HEK293 (cell line): Measurements from ENCODE around the gene RNF149.

Experiments used
- CTCF ChIA-PET: fragments of 350-600 bp; formaldehyde crosslinking; extraction: SDS; loops from one replicate; lab custom pipeline; 2021; ENCODE audit warnings: antibody characterized with exemption; lab: Yijun Ruan, JAX
- POLR2A ChIA-PET: fragments of 300-600 bp; formaldehyde crosslinking; extraction: SDS; loops from one replicate; lab custom pipeline; 2020; ENCODE audit warnings: antibody characterized with exemption, inconsistent platforms; lab: Yijun Ruan, JAX
- H3K27ac ChIP-seq: fragments of 200-500 bp; sonication (Bioruptor generic); 2 replicates; pipeline ENCODE4 v1.5.1; 2014; ENCODE audit warnings: low read depth, low read length, control low read depth, inconsistent platforms; ENCODE audit errors: extremely low read depth
- H3K36me3 ChIP-seq, 2 experiments: fragments of 200-500 bp in 1 of 2; sonication (Bioruptor generic) in 1 of 2; 1 replicate in 1 of 2; 2 replicates in 1 of 2; pipeline ENCODE4 v1.5.1; 2014 to 2017; ENCODE audit warnings: inconsistent platforms in 2 of 2, low read length in 2 of 2; ENCODE audit not compliant: control insufficient read depth in 2 of 2, insufficient read depth in 1 of 2
- H3K4me1 ChIP-seq: fragments of 200-500 bp; sonication (Bioruptor generic); 2 replicates; pipeline ENCODE4 v1.5.1; 2014; ENCODE audit warnings: mild to moderate bottlenecking, low read length, inconsistent platforms; ENCODE audit not compliant: control insufficient read depth, insufficient read depth
- H3K4me3 ChIP-seq: 2 replicates; pipeline ENCODE4 v1.5.1; 2011; ENCODE audit warnings: low read depth, mild to moderate bottlenecking, control low read depth, low read length, moderate library complexity
- H3K9me3 ChIP-seq: fragments of 200-500 bp; sonication (Bioruptor generic); 2 replicates; pipeline ENCODE4 v1.5.1; 2014; ENCODE audit warnings: low read depth, low read length, inconsistent platforms; ENCODE audit not compliant: control insufficient read depth, insufficient read depth
- GLIS1 ChIP-seq: fragments of 450-650 bp; formaldehyde crosslinking; IDR thresholded peaks from 2 replicates; pipeline ENCODE4 v1.5.1; 2016; ENCODE audit warnings: missing biosample characterization, missing genetic modification characterization
- IKZF3 ChIP-seq: fragments of 450-650 bp; IDR thresholded peaks from 2 replicates; pipeline ENCODE4 v1.5.0; 2018; ENCODE audit warnings: missing biosample characterization, mild to moderate bottlenecking, missing genetic modification characterization, moderate library complexity
- PRDM1 ChIP-seq: fragments of 450-650 bp; formaldehyde crosslinking; IDR thresholded peaks from 2 replicates; pipeline ENCODE4; 2016; ENCODE audit warnings: missing biosample characterization, missing genetic modification characterization
- PRDM10 ChIP-seq: fragments of 450-650 bp; formaldehyde crosslinking; IDR thresholded peaks from 2 replicates; pipeline ENCODE4 v1.5.1; 2016; ENCODE audit warnings: missing biosample characterization, missing genetic modification characterization
- RBAK ChIP-seq: fragments of 450-650 bp; formaldehyde crosslinking; IDR thresholded peaks from 2 replicates; pipeline ENCODE4 v1.5.1; 2016; ENCODE audit warnings: missing biosample characterization, missing genetic modification characterization
- TCF7L2 ChIP-seq: IDR thresholded peaks from 2 replicates; pipeline ENCODE4 v1.6.1; 2011; ENCODE audit warnings: low read depth, mild to moderate bottlenecking, inconsistent platforms, low read length, moderate library complexity, borderline replicate concordance
- YY1 ChIP-seq: fragments of 450-650 bp; formaldehyde crosslinking; IDR thresholded peaks from 2 replicates; pipeline ENCODE4 v1.5.1; 2018; ENCODE audit warnings: missing biosample characterization, missing genetic modification characterization
- ZBTB1 ChIP-seq: fragments of 450-650 bp; formaldehyde crosslinking; IDR thresholded peaks from 2 replicates; pipeline ENCODE4 v1.5.1; 2016; ENCODE audit warnings: missing biosample characterization, missing genetic modification characterization
- ZBTB48 ChIP-seq: fragments of 450-650 bp; formaldehyde crosslinking; IDR thresholded peaks from 2 replicates; pipeline ENCODE4 v1.5.1; 2016; ENCODE audit warnings: missing biosample characterization, missing genetic modification characterization
- ZBTB49 ChIP-seq: fragments of 450-650 bp; formaldehyde crosslinking; IDR thresholded peaks from 2 replicates; pipeline ENCODE4 v1.5.1; 2016; ENCODE audit warnings: missing biosample characterization, missing genetic modification characterization, low read depth
- ZNF112 ChIP-seq: fragments of 450-650 bp; formaldehyde crosslinking; IDR thresholded peaks from 2 replicates; pipeline ENCODE4 v1.5.0; 2017; ENCODE audit warnings: missing biosample characterization, missing genetic modification characterization
- ZNF148 ChIP-seq: fragments of 450-650 bp; formaldehyde crosslinking; IDR thresholded peaks from 2 replicates; pipeline ENCODE4 v1.5.0; 2017; ENCODE audit warnings: missing biosample characterization, missing genetic modification characterization, borderline replicate concordance
- ZNF18 ChIP-seq: fragments of 450-650 bp; formaldehyde crosslinking; IDR thresholded peaks from 2 replicates; pipeline ENCODE4 v1.5.1; 2016; ENCODE audit warnings: missing biosample characterization, missing genetic modification characterization
- ZNF184 ChIP-seq: fragments of 450-650 bp; IDR thresholded peaks from 2 replicates; pipeline ENCODE4 v1.5.1; 2018; ENCODE audit warnings: missing biosample characterization, mild to moderate bottlenecking, missing genetic modification characterization
- ZNF211 ChIP-seq: fragments of 450-650 bp; formaldehyde crosslinking; IDR thresholded peaks from 2 replicates; pipeline ENCODE4 v1.5.1; 2016; ENCODE audit warnings: low read depth, missing biosample characterization, missing genetic modification characterization
- ZNF391 ChIP-seq: fragments of 450-650 bp; formaldehyde crosslinking; IDR thresholded peaks from 2 replicates; pipeline ENCODE4 v1.5.1; 2016; ENCODE audit warnings: low read depth, missing biosample characterization, missing genetic modification characterization, borderline replicate concordance
- ZNF501 ChIP-seq: fragments of 450-650 bp; formaldehyde crosslinking; IDR thresholded peaks from 2 replicates; pipeline ENCODE4 v1.5.1; 2016; ENCODE audit warnings: missing biosample characterization, missing genetic modification characterization
- ZNF529 ChIP-seq: fragments of 450-650 bp; formaldehyde crosslinking; IDR thresholded peaks from 2 replicates; pipeline ENCODE4 v1.5.1; 2017; ENCODE audit warnings: missing genetic modification characterization, missing biosample characterization; ENCODE audit not compliant: insufficient replicate concordance
- ZNF776 ChIP-seq: fragments of 450-650 bp; formaldehyde crosslinking; IDR thresholded peaks from 2 replicates; pipeline ENCODE4 v1.5.0; 2017; ENCODE audit warnings: missing biosample characterization, missing genetic modification characterization, borderline replicate concordance
- ZSCAN30 ChIP-seq: fragments of 450-650 bp; IDR thresholded peaks from 2 replicates; pipeline ENCODE4 v1.5.1; 2018; ENCODE audit warnings: missing biosample characterization, mild to moderate bottlenecking, missing genetic modification characterization, moderate library complexity
- ZSCAN4 ChIP-seq: fragments of 450-650 bp; formaldehyde crosslinking; IDR thresholded peaks from 2 replicates; pipeline ENCODE4 v1.5.1; 2017; ENCODE audit warnings: missing biosample characterization, missing genetic modification characterization
- TF ChIP-seq, protein P1 (sequence below): fragments of 450-650 bp; formaldehyde crosslinking; IDR thresholded peaks from 2 replicates; pipeline ENCODE4 v1.5.1; 2017; ENCODE audit warnings: missing biosample characterization, missing genetic modification characterization

Gene RNF149

GRCh38 chr2:101346909-101347308, 38.4 kb upstream of the RNF149 start:
- Histone ChIP-seq H3K4me1 (no peaks in the 10 kb centered on the region), H3K4me3 (no peak overlapping the region), H3K36me3 (no peaks in the 10 kb centered on the region), H3K27ac (no peak overlapping the region), H3K9me3 (no peaks in the 10 kb centered on the region)
- ChIA-PET CTCF (interaction anchor here (0.5 to 0.8 kb wide), 2 partner anchors 70 to 310 kb away, joined by 3 to 5 read pairs; no protein-coding TSS in a partner anchor), POLR2A (no interaction called here)
- TF ChIP-seq ZBTB1: no peak
- TF ChIP-seq ZNF776 (tag by site-specific recombination): no peak
- TF ChIP-seq ZNF501 (tag by site-specific recombination): no peak
- TF ChIP-seq YY1 (tag by site-specific recombination): no peak
- TF ChIP-seq RBAK (tag by site-specific recombination): no peak
- no peak for TF ChIP-seq ZSCAN30 (tag by site-specific recombination)
- TF ChIP-seq ZNF211 (tag by site-specific recombination): no peak
- no peak for TF ChIP-seq ZNF529 (tag by site-specific recombination)
- no peak for TF ChIP-seq ZNF391 (tag by site-specific recombination)
- TF ChIP-seq GLIS1 (tag by site-specific recombination): no peak
- TF ChIP-seq ZSCAN4 (tag by site-specific recombination): no peak
- TF ChIP-seq TCF7L2: no peak
- TF ChIP-seq ZNF112 (tag by site-specific recombination): no peak
- TF ChIP-seq, protein P1, sequence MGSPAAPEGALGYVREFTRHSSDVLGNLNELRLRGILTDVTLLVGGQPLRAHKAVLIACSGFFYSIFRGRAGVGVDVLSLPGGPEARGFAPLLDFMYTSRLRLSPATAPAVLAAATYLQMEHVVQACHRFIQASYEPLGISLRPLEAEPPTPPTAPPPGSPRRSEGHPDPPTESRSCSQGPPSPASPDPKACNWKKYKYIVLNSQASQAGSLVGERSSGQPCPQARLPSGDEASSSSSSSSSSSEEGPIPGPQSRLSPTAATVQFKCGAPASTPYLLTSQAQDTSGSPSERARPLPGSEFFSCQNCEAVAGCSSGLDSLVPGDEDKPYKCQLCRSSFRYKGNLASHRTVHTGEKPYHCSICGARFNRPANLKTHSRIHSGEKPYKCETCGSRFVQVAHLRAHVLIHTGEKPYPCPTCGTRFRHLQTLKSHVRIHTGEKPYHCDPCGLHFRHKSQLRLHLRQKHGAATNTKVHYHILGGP (tag by site-specific recombination): no peak
- no peak for TF ChIP-seq ZBTB48 (tag by site-specific recombination)
- TF ChIP-seq ZNF18: no peak
- TF ChIP-seq IKZF3 (tag by site-specific recombination): no peak
- TF ChIP-seq PRDM10 (tag by site-specific recombination): no peak

- H3K4me1 ChIP-seq: no peaks in the 10 kb centered on the region
- ChIA-PET CTCF (no interaction called here), POLR2A (no interaction called here)
- no peaks in the 10 kb centered on the region for H3K36me3 ChIP-seq
- no peak overlapping the region for H3K27ac ChIP-seq
- H3K9me3 ChIP-seq: no peaks in the 10 kb centered on the region
- H3K4me3 ChIP-seq: no peak overlapping the region
- no peak for TF ChIP-seq ZBTB48 (tag by site-specific recombination)
- no peak for TF ChIP-seq PRDM1 (tag by site-specific recombination)
- no peak for TF ChIP-seq ZNF148 (tag by site-specific recombination)
- no peak for TF ChIP-seq ZNF184
- no peak for TF ChIP-seq ZBTB49
These were observed 35.6 kb upstream of the RNF149 start for GRCh38 chr2:101344137-101344536.
